Measurements from ENCODE around the gene PYGB. TPM values are rescaled to one million over a fixed set of nuclear protein-coding genes. Genes with fewer than 3 reads are reported as not detected.

The PYGB gene
- total and polyA plus RNA-seq, 2 donors (not counting 1 experiment from before 2014, with no cell fraction given) = 22.5 to 30.6 TPM

DNA sequence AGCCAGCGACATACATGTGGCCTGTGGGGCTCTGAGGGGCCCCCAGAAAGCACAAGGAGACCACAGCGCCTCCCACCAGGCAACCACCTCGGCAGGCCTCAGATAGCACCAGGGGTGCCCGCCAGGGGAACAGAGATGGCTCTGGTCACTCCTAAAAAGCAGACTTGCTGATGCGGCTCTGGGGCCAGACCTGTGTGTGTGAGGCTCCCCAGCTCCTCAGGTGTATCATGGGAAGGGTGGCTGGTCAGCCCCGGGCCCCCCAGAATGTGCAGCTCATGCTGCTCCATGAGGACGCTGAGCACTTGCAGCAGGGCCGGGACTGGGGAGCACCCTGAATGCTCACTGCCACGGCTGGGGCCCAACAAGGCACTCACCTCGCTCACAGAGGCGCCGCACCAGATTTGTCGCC lies 60.2 kb downstream of the PYGB start:
- H3K4me1 ChIP-seq (ENCODE audit: control insufficient read depth in 2 of 2, insufficient read depth in 2 of 2, low read length in 2 of 2) = peaks cover 10 to 15% of the 10 kb centered on the region in 2 donors
- no peaks in the 10 kb centered on the region for H3K27me3 ChIP-seq (replicated peaks in 1 of 4; ENCODE audit: control extremely low read depth in 1 of 4, control insufficient read depth in 3 of 4, insufficient read depth in 4 of 4, low read length in 3 of 4)
- no peak overlapping the region for H3K4me3 ChIP-seq (ENCODE audit: control extremely low read depth in 1 of 5, extremely low read depth in 1 of 5, insufficient read depth in 1 of 5, low read depth in 2 of 5, low read length in 4 of 5)
- Mint-ChIP-seq H3K9me3 (ENCODE audit: insufficient read depth) (no peaks in the 10 kb centered on the region), H3K27ac (no peak overlapping the region), H3K27me3 (no peaks in the 10 kb centered on the region), H3K4me3 (no peak overlapping the region), H3K4me1 (peaks cover 24% of the 10 kb centered on the region)
- DNase-seq = no peak
- no peak overlapping the region for H3K9ac ChIP-seq (ENCODE audit: low read length)
- H4K20me1 ChIP-seq (ENCODE audit: control insufficient read depth, insufficient read depth, low read length, poor library complexity, severe bottlenecking) = no peaks in the 10 kb centered on the region
- H3K79me2 ChIP-seq (ENCODE audit: control insufficient read depth, insufficient read depth, low read length) = no peaks in the 10 kb centered on the region
- 89% methylated on average over 11 of the region's 13 CpGs for WGBS (ENCODE audit: insufficient coverage)
- ChIA-PET POLR2A (no interaction called here), CTCF (no interaction called here)
- H2AFZ ChIP-seq (ENCODE audit: insufficient read depth, low read depth, low read length, poor library complexity, severe bottlenecking) = no peak overlapping the region
- TF ChIP-seq, protein P1, sequence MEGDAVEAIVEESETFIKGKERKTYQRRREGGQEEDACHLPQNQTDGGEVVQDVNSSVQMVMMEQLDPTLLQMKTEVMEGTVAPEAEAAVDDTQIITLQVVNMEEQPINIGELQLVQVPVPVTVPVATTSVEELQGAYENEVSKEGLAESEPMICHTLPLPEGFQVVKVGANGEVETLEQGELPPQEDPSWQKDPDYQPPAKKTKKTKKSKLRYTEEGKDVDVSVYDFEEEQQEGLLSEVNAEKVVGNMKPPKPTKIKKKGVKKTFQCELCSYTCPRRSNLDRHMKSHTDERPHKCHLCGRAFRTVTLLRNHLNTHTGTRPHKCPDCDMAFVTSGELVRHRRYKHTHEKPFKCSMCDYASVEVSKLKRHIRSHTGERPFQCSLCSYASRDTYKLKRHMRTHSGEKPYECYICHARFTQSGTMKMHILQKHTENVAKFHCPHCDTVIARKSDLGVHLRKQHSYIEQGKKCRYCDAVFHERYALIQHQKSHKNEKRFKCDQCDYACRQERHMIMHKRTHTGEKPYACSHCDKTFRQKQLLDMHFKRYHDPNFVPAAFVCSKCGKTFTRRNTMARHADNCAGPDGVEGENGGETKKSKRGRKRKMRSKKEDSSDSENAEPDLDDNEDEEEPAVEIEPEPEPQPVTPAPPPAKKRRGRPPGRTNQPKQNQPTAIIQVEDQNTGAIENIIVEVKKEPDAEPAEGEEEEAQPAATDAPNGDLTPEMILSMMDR (IDR thresholded peaks at IDR 0.05) = no peak
- TF ChIP-seq EZH2 (IDR thresholded peaks at IDR 0.05; ENCODE audit: borderline replicate concordance, insufficient read depth, low read depth, low read length, poor library complexity, severe bottlenecking) = no peak
- intact Hi-C loops (cut with micrococcal nuclease) = no loop called here
- H3K4me2 ChIP-seq (replicated peaks; ENCODE audit: low read depth, low read length, poor library complexity, severe bottlenecking) = no peak overlapping the region
- peaks cover 0 to 2% (median 0%) of the 10 kb centered on the region in 3 donors for H3K9me3 ChIP-seq (ENCODE audit: control extremely low read depth in 1 of 3, control insufficient read depth in 2 of 3, insufficient read depth in 1 of 3, low read length in 2 of 3)
- H3K27ac ChIP-seq (ENCODE audit: low read length in 2 of 2) = no peak overlapping the region
- ATAC-seq (ENCODE audit: low read depth) = no peak
- H3K36me3 ChIP-seq (replicated peaks in 1 of 2; ENCODE audit: control extremely low read depth in 1 of 2, control insufficient read depth in 1 of 2, extremely low read depth in 1 of 2, insufficient read depth in 2 of 2, low read length in 1 of 2) = peaks cover 0 to 2% of the 10 kb centered on the region in 2 experiments

- Mint-ChIP-seq H3K9me3 (ENCODE audit: insufficient read depth) (no peaks in the 10 kb centered on the region), H3K4me3 (no peak overlapping the region), H3K4me1 (peaks cover 24% of the 10 kb centered on the region), H3K27ac (peak overlapping the region; percentile 32), H3K27me3 (no peaks in the 10 kb centered on the region)
- H3K4me1 ChIP-seq (ENCODE audit: control insufficient read depth in 2 of 2, insufficient read depth in 2 of 2, low read length in 2 of 2) = peaks cover 10 to 19% of the 10 kb centered on the region in 2 donors
- H4K20me1 ChIP-seq (ENCODE audit: control insufficient read depth, insufficient read depth, low read length, poor library complexity, severe bottlenecking) = no peaks in the 10 kb centered on the region
- no peaks in the 10 kb centered on the region for H3K27me3 ChIP-seq (replicated peaks in 1 of 4; ENCODE audit: control extremely low read depth in 1 of 4, control insufficient read depth in 3 of 4, insufficient read depth in 4 of 4, low read length in 3 of 4)
- peaks cover 0 to 2% of the 10 kb centered on the region in 2 experiments for H3K36me3 ChIP-seq (replicated peaks in 1 of 2; ENCODE audit: control extremely low read depth in 1 of 2, control insufficient read depth in 1 of 2, extremely low read depth in 1 of 2, insufficient read depth in 2 of 2, low read length in 1 of 2)
- DNase-seq (no peak), ATAC-seq (ENCODE audit: low read depth) (no peak)
- POLR2A ChIA-PET = no interaction called here
- TF ChIP-seq EZH2 (IDR thresholded peaks at IDR 0.05; ENCODE audit: borderline replicate concordance, insufficient read depth, low read depth, low read length, poor library complexity, severe bottlenecking) = no peak
- TF ChIP-seq, protein P1 (IDR thresholded peaks at IDR 0.05) = no peak
- no peak overlapping the region for H3K27ac ChIP-seq (ENCODE audit: low read length in 2 of 2)
- WGBS (ENCODE audit: insufficient coverage) = 75% methylated on average over 13 of the region's 17 CpGs
- H3K4me2 ChIP-seq (replicated peaks; ENCODE audit: low read depth, low read length, poor library complexity, severe bottlenecking) = no peak overlapping the region
- H3K9me3 ChIP-seq (ENCODE audit: control extremely low read depth in 1 of 3, control insufficient read depth in 2 of 3, insufficient read depth in 1 of 3, low read length in 2 of 3) = peaks cover 0 to 2% (median 0%) of the 10 kb centered on the region in 3 donors
- CTCF ChIA-PET = interaction anchor here (1.4 to 1.5 kb wide), 3 partner anchors 10 to 89 kb away, joined by 3 to 14 read pairs (median 12); no protein-coding TSS in a partner anchor
- no peak overlapping the region for H3K9ac ChIP-seq (ENCODE audit: low read length)
- H3K4me3 ChIP-seq (ENCODE audit: control extremely low read depth in 1 of 5, extremely low read depth in 1 of 5, insufficient read depth in 1 of 5, low read depth in 2 of 5, low read length in 4 of 5) = no peak overlapping the region
- intact Hi-C loops (cut with micrococcal nuclease) = no loop called here
- H3K79me2 ChIP-seq (ENCODE audit: control insufficient read depth, insufficient read depth, low read length) = no peaks in the 10 kb centered on the region
- H2AFZ ChIP-seq (ENCODE audit: insufficient read depth, low read depth, low read length, poor library complexity, severe bottlenecking) = no peak overlapping the region
Observed at GRCh38 chr20:25308671-25309394, 60.9 kb downstream of the PYGB start.

Measured in B cell (primary cell).